Dedifferentiated amniotic fluid mesenchymal stem cell (primary cell): ENCODE measurements around the gene POM121C.
"Not testable (repeated sequence)": the region's sequence is repeated elsewhere in the genome, so short reads cannot be mapped to it uniquely, and the experiment has no call there.

Experiments used
- DNase-seq: peaks from one replicate; pipeline ENCODE4 v3.0.0-alpha.2; 2016; ENCODE audit errors: extremely low spot score

Gene POM121C

GRCh38 chr7:75393194-75393593, 92.9 kb downstream of the POM121C start:
- DNase-seq = not testable (repeated sequence)

- DNase-seq = not testable (repeated sequence)
These were observed 111.4 kb downstream of the POM121C start for GRCh38 chr7:75374519-75375317.

- not testable (repeated sequence) for DNase-seq
These were observed 112.0 kb downstream of the POM121C start for GRCh38 chr7:75374144-75374518.

- not testable (repeated sequence) for DNase-seq
These were observed 118.8 kb downstream of the POM121C start for GRCh38 chr7:75367313-75367712.
